Activated CD4-positive, alpha-beta T cell treated with anti-CD3 and anti-CD28 coated beads, Interleukin-10, Interleukin-2, amounts not matched to agents 100 ng/mL and 50 ng/mL, durations not matched to agents 16 hours and 8 hours (primary cell): Measurements from ENCODE around the gene SMCO4.
"Not testable (repeated sequence)": the region's sequence is repeated elsewhere in the genome, so short reads cannot be mapped to it uniquely, and the experiment has no call there.

Source experiments
- DNase-seq: peaks from one replicate; pipeline ENCODE4 v3.0.0-alpha.2; 2020

SMCO4 gene

GRCh38 chr11:93463666-93464065 is 79.5 kb downstream of the SMCO4 start:
- not testable (repeated sequence) for DNase-seq

- no peak for DNase-seq
These were observed 84.9 kb downstream of the SMCO4 start for GRCh38 chr11:93458286-93458685.

GRCh38 chr11:93444617-93445073 is 98.5 kb downstream of the SMCO4 start:
- no peak for DNase-seq

GRCh38 chr11:93443232-93443631 is 100.0 kb downstream of the SMCO4 start:
- DNase-seq = not testable (repeated sequence)

GRCh38 chr11:93432247-93432646 is 110.9 kb downstream of the SMCO4 start:
- no peak for DNase-seq
